Measurements from ENCODE around the gene KCNK16. TPM values are rescaled to one million over a fixed set of nuclear protein-coding genes. Genes with fewer than 3 reads are reported as not detected.
A peak's percentile ranks its signal among the peaks of the same experiment; 100 is the strongest.

KCNK16 gene
- total RNA-seq, 4 donors from 2014 or later = not detected

DNA sequence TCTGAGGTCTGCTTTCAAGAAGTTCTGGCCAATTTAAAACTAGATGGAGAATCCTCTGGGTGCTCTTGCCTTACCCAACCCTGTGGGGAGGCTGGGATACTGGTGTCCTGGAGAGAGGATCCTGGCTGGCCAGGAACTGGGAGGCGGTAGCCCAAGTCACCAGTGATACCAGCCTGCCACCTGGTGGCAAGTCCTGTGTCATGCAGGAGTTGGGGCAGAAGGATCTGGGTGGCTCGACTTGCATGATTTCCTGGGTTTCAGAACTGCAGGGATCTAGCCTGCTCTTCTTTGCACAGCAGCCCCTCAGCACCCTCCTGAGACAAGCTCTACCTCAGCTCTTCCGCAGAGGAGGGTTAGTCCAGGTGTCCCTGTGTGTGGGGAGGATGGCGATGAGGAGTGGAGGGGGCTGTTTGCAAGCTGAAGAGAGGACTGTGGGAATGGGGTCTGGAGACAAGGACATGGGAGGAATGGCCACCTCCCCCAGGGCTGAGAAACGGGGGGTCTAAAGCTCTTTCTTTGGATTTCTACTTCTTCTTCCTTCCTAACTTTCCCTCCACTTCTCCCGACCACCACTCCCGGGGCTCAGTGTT, 12.5 kb downstream of the KCNK16 start:
- 53% methylated on average over 6 of the region's 7 CpGs; no CpG with 5 or more reads in 1 of the 2 donors for WGBS, 2 donors (ENCODE audit: low coverage in 1 of 2)
- Histone ChIP-seq H3K36me3 (no peaks in the 10 kb centered on the region), H3K4me1 (peaks cover 0 to 13% (median 13%) of the 10 kb centered on the region in 4 donors), H3K27me3 (peaks cover 39% of the 10 kb centered on the region), H3K9me3 (no peaks in the 10 kb centered on the region), H3K4me3 (no peak overlapping the region), H3K27ac (no peak overlapping the region)
- intact Hi-C loops (cut with DNase I; ENCODE audit: low total_unique reads) = loop anchor here (5.0 kb wide), 2 partner anchors 338 to 438 kb away; no protein-coding TSS in a partner anchor
- TF ChIP-seq, protein P1, sequence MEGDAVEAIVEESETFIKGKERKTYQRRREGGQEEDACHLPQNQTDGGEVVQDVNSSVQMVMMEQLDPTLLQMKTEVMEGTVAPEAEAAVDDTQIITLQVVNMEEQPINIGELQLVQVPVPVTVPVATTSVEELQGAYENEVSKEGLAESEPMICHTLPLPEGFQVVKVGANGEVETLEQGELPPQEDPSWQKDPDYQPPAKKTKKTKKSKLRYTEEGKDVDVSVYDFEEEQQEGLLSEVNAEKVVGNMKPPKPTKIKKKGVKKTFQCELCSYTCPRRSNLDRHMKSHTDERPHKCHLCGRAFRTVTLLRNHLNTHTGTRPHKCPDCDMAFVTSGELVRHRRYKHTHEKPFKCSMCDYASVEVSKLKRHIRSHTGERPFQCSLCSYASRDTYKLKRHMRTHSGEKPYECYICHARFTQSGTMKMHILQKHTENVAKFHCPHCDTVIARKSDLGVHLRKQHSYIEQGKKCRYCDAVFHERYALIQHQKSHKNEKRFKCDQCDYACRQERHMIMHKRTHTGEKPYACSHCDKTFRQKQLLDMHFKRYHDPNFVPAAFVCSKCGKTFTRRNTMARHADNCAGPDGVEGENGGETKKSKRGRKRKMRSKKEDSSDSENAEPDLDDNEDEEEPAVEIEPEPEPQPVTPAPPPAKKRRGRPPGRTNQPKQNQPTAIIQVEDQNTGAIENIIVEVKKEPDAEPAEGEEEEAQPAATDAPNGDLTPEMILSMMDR (IDR thresholded peaks at IDR 0.05) = peak; percentile 83 to 96 (median 86)
- no peak for TF ChIP-seq POLR2AphosphoS5 (IDR thresholded peaks at IDR 0.05)
- DNase-seq = peak; percentile 79
- in situ Hi-C loops (cut with MboI; ENCODE audit: low pct_ligation_motif_present in 1 of 4, low pct_unique_long_range_greater_than_20kb in 1 of 4, low sequenced_read_pairs in 3 of 4) = loop anchor here (5.0 to 25.0 kb wide), 6 partner anchors 143 to 448 kb away; no protein-coding TSS in a partner anchor

DNA sequence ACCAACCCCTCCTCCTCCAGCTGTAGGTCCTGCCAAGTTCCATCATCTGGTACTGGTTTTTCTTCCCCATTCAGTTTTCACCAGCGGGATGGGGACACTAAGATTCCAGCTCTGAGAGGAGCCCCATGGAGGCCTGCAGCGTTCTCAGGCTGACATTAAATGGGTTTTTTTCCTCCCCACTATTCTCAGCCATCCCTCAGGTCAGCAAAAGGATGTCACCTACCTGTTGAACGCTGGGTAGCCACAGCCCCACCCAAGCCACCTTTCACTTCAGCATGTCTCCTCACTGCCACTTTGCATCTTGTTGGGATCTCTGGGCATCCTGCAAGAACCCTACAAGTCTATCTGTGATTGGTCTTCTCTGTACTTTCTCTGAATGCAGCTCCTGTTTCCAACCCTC, 15.0 kb downstream of the KCNK16 start:
- DNase-seq = no peak
- TF ChIP-seq, protein P1 (IDR thresholded peaks at IDR 0.05) = no peak
- no peak for TF ChIP-seq POLR2A (IDR thresholded peaks at IDR 0.05)
- TF ChIP-seq EP300 (IDR thresholded peaks at IDR 0.05; ENCODE audit: low read depth) = no peak
- TF ChIP-seq POLR2AphosphoS5 (IDR thresholded peaks at IDR 0.05) = no peak
- WGBS, 2 donors (ENCODE audit: low coverage in 1 of 2) = 80 to 86% methylated on average over 1 to 3 of the region's 3 CpGs
- Histone ChIP-seq H3K4me1 (peaks cover 0 to 6% (median 3%) of the 10 kb centered on the region in 4 donors), H3K9me3 (no peaks in the 10 kb centered on the region), H3K36me3 (no peaks in the 10 kb centered on the region), H3K27me3 (peaks cover 14% of the 10 kb centered on the region), H3K27ac (no peak overlapping the region), H3K4me3 (no peak overlapping the region)
- intact Hi-C loops (cut with DNase I; ENCODE audit: low total_unique reads) = loop anchor here (5.0 kb wide), 1 partner anchor 335 kb away; no protein-coding TSS in a partner anchor
- in situ Hi-C loops (cut with MboI; ENCODE audit: low pct_ligation_motif_present in 1 of 4, low pct_unique_long_range_greater_than_20kb in 1 of 4, low sequenced_read_pairs in 3 of 4) = loop anchor here (5.0 to 25.0 kb wide), 6 partner anchors 140 to 445 kb away; no protein-coding TSS in a partner anchor

DNA sequence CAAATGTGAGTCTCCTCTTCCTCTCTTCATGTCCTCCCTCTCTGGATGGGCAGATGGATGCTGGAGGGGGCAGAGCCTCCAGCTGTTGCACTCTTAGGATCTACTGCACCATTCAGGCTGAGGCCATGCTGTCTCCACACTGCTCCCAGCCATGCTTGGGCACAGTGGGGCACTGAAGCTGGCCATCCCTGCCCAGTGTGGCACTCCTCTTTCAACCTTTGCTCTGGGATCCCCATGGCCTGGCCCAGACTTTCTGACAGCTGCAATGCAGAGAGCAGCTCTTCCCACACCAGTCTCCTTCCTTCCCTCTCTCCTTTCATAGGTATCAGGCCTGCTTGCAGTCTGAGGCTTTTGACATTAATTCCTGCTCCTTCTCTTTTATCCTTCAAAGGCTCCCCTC, 17.6 kb downstream of the KCNK16 start:
- H3K4me1 ChIP-seq = peaks cover 0 to 6% (median 3%) of the 10 kb centered on the region in 4 donors
- TF ChIP-seq POLR2AphosphoS5 (IDR thresholded peaks at IDR 0.05) (no peak), POLR2A (IDR thresholded peaks at IDR 0.05) (no peak), EP300 (IDR thresholded peaks at IDR 0.05; ENCODE audit: low read depth) (no peak)
- TF ChIP-seq, protein P1 (IDR thresholded peaks at IDR 0.05) = no peak
- H3K27ac ChIP-seq = no peak overlapping the region
- H3K9me3 ChIP-seq = no peaks in the 10 kb centered on the region
- intact Hi-C loops (cut with DNase I; ENCODE audit: low total_unique reads) (loop anchor here (2.0 to 5.0 kb wide), 2 partner anchors 138 to 333 kb away; no protein-coding TSS in a partner anchor), in situ Hi-C loops (cut with MboI; ENCODE audit: low pct_ligation_motif_present in 1 of 4, low pct_unique_long_range_greater_than_20kb in 1 of 4, low sequenced_read_pairs in 3 of 4) (loop anchor here (5.0 to 25.0 kb wide), 7 partner anchors 138 to 443 kb away; no protein-coding TSS in a partner anchor)
- H3K27me3 ChIP-seq = no peaks in the 10 kb centered on the region
- no peak overlapping the region for H3K4me3 ChIP-seq
- DNase-seq = no peak
- H3K36me3 ChIP-seq = no peaks in the 10 kb centered on the region

DNA sequence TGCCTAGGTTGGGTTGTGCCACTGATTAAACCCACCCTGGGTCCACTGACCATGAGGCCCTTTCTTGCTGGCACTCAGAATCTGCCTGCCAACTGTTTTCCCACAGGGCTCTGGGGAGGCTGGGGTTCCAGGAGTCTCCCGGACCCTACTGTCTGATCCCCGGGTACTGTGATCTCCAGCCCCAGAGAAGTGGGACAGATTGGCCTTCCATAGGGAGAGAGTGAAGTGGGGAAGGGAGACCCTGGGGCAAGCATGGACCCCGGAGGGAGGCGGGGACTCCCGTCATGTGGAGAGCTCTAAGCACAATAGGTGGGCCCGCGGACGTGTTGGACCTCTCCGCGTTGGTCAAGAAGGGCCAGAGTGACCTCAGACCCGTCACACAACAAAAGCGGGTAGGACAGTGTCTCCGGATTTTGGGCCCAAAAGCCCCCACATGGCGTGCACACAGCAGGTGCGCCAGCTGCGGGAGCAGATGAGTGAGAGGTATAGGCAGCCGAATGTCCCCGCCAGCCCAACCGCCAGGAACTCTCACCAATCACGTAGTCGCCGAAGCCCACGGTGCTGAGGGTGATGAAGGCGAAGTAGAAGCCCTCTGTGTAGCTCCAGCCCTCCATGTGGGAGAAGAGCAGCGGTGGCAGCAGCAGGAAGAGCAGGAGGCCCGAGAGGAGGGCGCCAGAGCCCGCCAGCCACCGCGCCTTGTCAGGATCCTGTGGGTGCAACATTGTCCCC, 18.9 kb downstream of the KCNK16 start:
- 50 to 85% methylated on average over 2 to 30 of the region's 30 CpGs for WGBS, 2 donors (ENCODE audit: low coverage in 1 of 2)
- no peak for TF ChIP-seq POLR2AphosphoS5 (IDR thresholded peaks at IDR 0.05)
- no peak for TF ChIP-seq EP300 (IDR thresholded peaks at IDR 0.05; ENCODE audit: low read depth)
- TF ChIP-seq, protein P1 (IDR thresholded peaks at IDR 0.05) = no peak
- TF ChIP-seq POLR2A (IDR thresholded peaks at IDR 0.05) = no peak
- in situ Hi-C loops (cut with MboI; ENCODE audit: low pct_ligation_motif_present in 1 of 4, low pct_unique_long_range_greater_than_20kb in 1 of 4, low sequenced_read_pairs in 3 of 4) = loop anchor here (5.0 to 25.0 kb wide), 6 partner anchors 136 to 441 kb away; no protein-coding TSS in a partner anchor
- intact Hi-C loops (cut with DNase I; ENCODE audit: low total_unique reads) = loop anchor here (2.0 kb wide), 1 partner anchor 137 kb away; no protein-coding TSS in a partner anchor
- H3K9me3 ChIP-seq = no peaks in the 10 kb centered on the region
- no peak overlapping the region for H3K27ac ChIP-seq
- no peaks in the 10 kb centered on the region for H3K27me3 ChIP-seq
- H3K4me3 ChIP-seq = no peak overlapping the region
- peaks cover 0 to 6% (median 3%) of the 10 kb centered on the region in 4 donors for H3K4me1 ChIP-seq
- no peaks in the 10 kb centered on the region for H3K36me3 ChIP-seq
- DNase-seq = no peak
